SK-N-SH (cell line): Measurements from ENCODE around the gene THSD4. TPM values are rescaled to one million over a fixed set of nuclear protein-coding genes. Genes with fewer than 3 reads are reported as not detected.

Experiments
- CTCF ChIA-PET: fragments of 300-600, 350-600 bp; formaldehyde crosslinking; extraction: SDS; loops from one replicate; lab custom pipeline; 2021; lab: Yijun Ruan, JAX
- POLR2A ChIA-PET: fragments of 350-600 bp; sonication (Branson Sonifier 250); formaldehyde crosslinking; extraction: SDS; loops from one replicate; lab custom pipeline; 2020; ENCODE audit warnings: antibody characterized with exemption, inconsistent platforms; lab: Yijun Ruan, JAX
- DNase-seq: peaks from one replicate; pipeline ENCODE4 v3.0.0; 2012
- H2AFZ ChIP-seq: fragments of 200-600 bp; sonication (generic); 2 replicates; pipeline ENCODE4 v1.8.1; 2016; ENCODE audit warnings: antibody characterized with exemption, mild to moderate bottlenecking, low read depth
- H3F3A ChIP-seq: fragments of 200-600 bp; sonication (generic); replicated peaks from 2 replicates; pipeline ENCODE3; 2016; ENCODE audit warnings: antibody characterized with exemption, mild to moderate bottlenecking; ENCODE audit not compliant: insufficient read depth
- H3K27ac ChIP-seq, 2 experiments: fragments of 200-500 bp in 1 of 2; fragments of 200-600 bp in 1 of 2; sonication (Bioruptor generic) in 1 of 2; sonication (generic), shearing (Covaris generic) in 1 of 2; 2 replicates each; pipeline versions ENCODE4 v1.5.1 to v1.6.1; 2014 to 2016; ENCODE audit warnings: low read depth in 2 of 2, inconsistent platforms in 1 of 2, low read length in 1 of 2, mild to moderate bottlenecking in 1 of 2, mixed read lengths in 1 of 2
- H3K27me3 ChIP-seq: fragments of 200-600 bp; sonication (generic), shearing (Covaris generic); 2 replicates; pipeline ENCODE4 v1.6.1; 2016; ENCODE audit warnings: mixed run types; ENCODE audit not compliant: insufficient read depth
- H3K36me3 ChIP-seq, 2 experiments: fragments of 200-500 bp in 1 of 2; fragments of 200-600 bp in 1 of 2; sonication (Bioruptor generic) in 1 of 2; sonication (generic) in 1 of 2; replicated peaks in 1 of 2; 2 replicates each; pipeline versions ENCODE3 to v1.5.1; 2014 to 2016; ENCODE audit warnings: low read length in 1 of 2, mild to moderate bottlenecking in 1 of 2; ENCODE audit not compliant: insufficient read depth in 2 of 2, control insufficient read depth in 1 of 2
- H3K4me1 ChIP-seq, 2 experiments: fragments of 200-500 bp in 1 of 2; fragments of 200-600 bp in 1 of 2; sonication (Bioruptor generic) in 1 of 2; sonication (generic), shearing (Covaris generic) in 1 of 2; 2 replicates each; pipeline versions ENCODE4 v1.5.1 to v1.6.1; 2014 to 2016; ENCODE audit warnings: low read depth in 1 of 2, low read length in 1 of 2, mixed run types in 1 of 2; ENCODE audit not compliant: insufficient read depth in 2 of 2, control insufficient read depth in 1 of 2
- H3K4me2 ChIP-seq: fragments of 200-600 bp; sonication (generic), shearing (Covaris generic); 2 replicates; pipeline ENCODE4 v1.6.1; 2017; ENCODE audit warnings: mixed run types
- H3K4me3 ChIP-seq, 2 experiments: fragments of 200-500 bp in 1 of 2; fragments of 200-600 bp in 1 of 2; sonication (Bioruptor generic) in 1 of 2; sonication (generic), shearing (Covaris generic) in 1 of 2; 2 replicates each; pipeline versions ENCODE4 v1.5.1 to v1.8.1; 2014 to 2016; ENCODE audit warnings: low read depth in 2 of 2, inconsistent platforms in 1 of 2, low read length in 1 of 2, mild to moderate bottlenecking in 1 of 2, mixed read lengths in 1 of 2, moderate library complexity in 1 of 2
- H3K79me2 ChIP-seq: fragments of 200-600 bp; sonication (generic); 2 replicates; pipeline ENCODE4 v1.8.1; 2017; ENCODE audit warnings: mild to moderate bottlenecking; ENCODE audit not compliant: insufficient read depth
- H3K9ac ChIP-seq: fragments of 200-600 bp; sonication (generic); 2 replicates; pipeline ENCODE4 v1.6.1; 2017; ENCODE audit warnings: mixed run types
- H3K9me2 ChIP-seq: fragments of 200-600 bp; sonication (generic); 2 replicates; pipeline ENCODE4 v1.6.1; 2017; ENCODE audit warnings: mixed run types
- H3K9me3 ChIP-seq: fragments of 200-600 bp; sonication (generic); 2 replicates; pipeline ENCODE4 v1.6.1; 2017; ENCODE audit warnings: mixed run types, mild to moderate bottlenecking, moderate library complexity
- H4K20me1 ChIP-seq: fragments of 200-600 bp; sonication (generic); 2 replicates; pipeline ENCODE4 v1.6.1; 2017; ENCODE audit warnings: mild to moderate bottlenecking, mixed run types; ENCODE audit not compliant: insufficient read depth
- CTCF ChIP-seq: fragments of 200-600 bp; sonication (generic); IDR thresholded peaks from 2 replicates; pipeline ENCODE4 v1.6.1; 2017; ENCODE audit warnings: antibody characterized with exemption, mild to moderate bottlenecking, moderate library complexity
- FOXJ3 ChIP-seq: sonication (generic); formaldehyde crosslinking; IDR thresholded peaks from 2 replicates; pipeline ENCODE4 v1.5.1; 2020; ENCODE audit warnings: mild to moderate bottlenecking, missing genetic modification reagents
- RAD21 ChIP-seq: IDR thresholded peaks from 2 replicates; pipeline ENCODE4 v1.6.1; 2012; ENCODE audit warnings: mild to moderate bottlenecking, low read length
- REST ChIP-seq: IDR thresholded peaks from 2 replicates; pipeline ENCODE4 v1.6.1; 2012; ENCODE audit warnings: mild to moderate bottlenecking, low read depth, low read length, moderate library complexity
- RXRA ChIP-seq: IDR thresholded peaks from 2 replicates; pipeline ENCODE4 v1.4.0; 2012; ENCODE audit warnings: low read depth, mild to moderate bottlenecking, borderline replicate concordance
- YY1 ChIP-seq: IDR thresholded peaks from 2 replicates; pipeline ENCODE4 v1.4.0; 2012; ENCODE audit warnings: low read depth, mild to moderate bottlenecking
- WGBS: methylation state at CpG from one replicate; pipeline ENCODE4 v1.1.6; 2017; ENCODE audit warnings: low lambda C conversion rate; 5-methylcytosine and 5-hydroxymethylcytosine counted together
- polyA plus RNA-seq, 3 experiments: library from polyadenylated mRNA; depleted of rRNA; stranded (reverse); fragments of >200 nt; gene quantifications; 2 replicates each; pipeline ENCODE4 v1.2.3, GENCODE V29; 2012

The THSD4 gene
- polyA plus RNA-seq, 1 of the 3 experiments (the other 2 are of a cell fraction): 79.1 TPM

GRCh38 chr15:71801935-71802655 lies 686.8 kb downstream of the THSD4 start:
- Histone ChIP-seq H3K4me2 (no peak overlapping the region), H3K4me3 (no peak overlapping the region), H3K27me3 (no peaks in the 10 kb centered on the region), H3K9me2 (no peaks in the 10 kb centered on the region), H2AFZ (no peak overlapping the region), H3K9ac (no peak overlapping the region), H3K4me1 (peaks cover 10 to 15% of the 10 kb centered on the region in 2 experiments; a peak in 3 of 4 replicates), H3K36me3 (no peaks in the 10 kb centered on the region), H4K20me1 (no peaks in the 10 kb centered on the region), H3K9me3 (no peaks in the 10 kb centered on the region), H3K27ac (no peak overlapping the region), H3F3A (peaks cover 3% of the 10 kb centered on the region), H3K79me2 (no peaks in the 10 kb centered on the region)
- ChIA-PET POLR2A (no interaction called here), CTCF (interaction anchor here (0.5 to 5.4 kb wide), 43 partner anchors 11 to 543 kb away, joined by 3 to 57 read pairs (median 4); no protein-coding TSS in a partner anchor)
- WGBS: 92% methylated on average over 19 of the region's 24 CpGs
- DNase-seq: no peak
- no peak for TF ChIP-seq RAD21
- no peak for TF ChIP-seq RXRA
- no peak for TF ChIP-seq FOXJ3 (CRISPR knock-in tag)
- TF ChIP-seq YY1: no peak

- WGBS: 93% methylated on average over 21 of the region's 21 CpGs
- H3K79me2 ChIP-seq: no peaks in the 10 kb centered on the region
- ChIA-PET CTCF (interaction anchor here (0.5 to 5.4 kb wide), 13 partner anchors 11 to 414 kb away, joined by 3 to 57 read pairs (median 9); no protein-coding TSS in a partner anchor), POLR2A (no interaction called here)
- no peak overlapping the region for H3K4me3 ChIP-seq
- no peak overlapping the region for H3K4me2 ChIP-seq
- no peaks in the 10 kb centered on the region for H3K27me3 ChIP-seq
- no peak overlapping the region for H3K27ac ChIP-seq
- H3K9me3 ChIP-seq: no peaks in the 10 kb centered on the region
- H3K4me1 ChIP-seq: peaks cover 16 to 21% of the 10 kb centered on the region in 2 experiments; a peak in 3 of 4 replicates
- peaks cover 3% of the 10 kb centered on the region for H3F3A ChIP-seq
- no peaks in the 10 kb centered on the region for H4K20me1 ChIP-seq
- H3K9ac ChIP-seq: no peak overlapping the region
- no peaks in the 10 kb centered on the region for H3K36me3 ChIP-seq
- TF ChIP-seq CTCF (peak; percentile 50), REST (no peak)
- DNase-seq: no peak
- H3K9me2 ChIP-seq: no peaks in the 10 kb centered on the region
- no peak overlapping the region for H2AFZ ChIP-seq
Measured at GRCh38 chr15:71802770-71803169, 687.5 kb downstream of the THSD4 start.
